Measurements from ENCODE around the gene ZNF367.

The ZNF367 gene

GRCh38 chr9:96418083-96418919 is at the start of gene ZNF367:
Gene ZNF367, minus strand, starts transcription at chr9:96418370. Its CDS starts 338 bp downstream, at chr9:96418032.
- Mint-ChIP-seq H3K9me3 (no peaks in the 10 kb centered on the region), H3K4me1 (peaks cover 49% of the 10 kb centered on the region), H3K27ac (peak within 1 kb of the TSS; percentile 93), H3K4me3 (peak within 1 kb of the TSS; percentile 96), H3K27me3 (no peaks in the 10 kb centered on the region), H3K36me3 (ENCODE audit: low read depth) (peaks cover 16% of the 10 kb centered on the region)
- ATAC-seq (peak; percentile 85), DNase-seq (peak; percentile 94)

- H3K27me3 Mint-ChIP-seq, result no peaks in the 10 kb centered on the region
- no peak overlapping the region for H3K27ac Mint-ChIP-seq
- H3K36me3 Mint-ChIP-seq (ENCODE audit: low read depth), result peaks cover 7% of the 10 kb centered on the region
- H3K4me3 Mint-ChIP-seq, result no peak overlapping the region
- no peak for ATAC-seq
- DNase-seq, result no peak
- no peaks in the 10 kb centered on the region for H3K9me3 Mint-ChIP-seq
- no peaks in the 10 kb centered on the region for H3K4me1 Mint-ChIP-seq
These were observed 49.6 kb upstream of the ZNF367 start for GRCh38 chr9:96467784-96468183.

DNA sequence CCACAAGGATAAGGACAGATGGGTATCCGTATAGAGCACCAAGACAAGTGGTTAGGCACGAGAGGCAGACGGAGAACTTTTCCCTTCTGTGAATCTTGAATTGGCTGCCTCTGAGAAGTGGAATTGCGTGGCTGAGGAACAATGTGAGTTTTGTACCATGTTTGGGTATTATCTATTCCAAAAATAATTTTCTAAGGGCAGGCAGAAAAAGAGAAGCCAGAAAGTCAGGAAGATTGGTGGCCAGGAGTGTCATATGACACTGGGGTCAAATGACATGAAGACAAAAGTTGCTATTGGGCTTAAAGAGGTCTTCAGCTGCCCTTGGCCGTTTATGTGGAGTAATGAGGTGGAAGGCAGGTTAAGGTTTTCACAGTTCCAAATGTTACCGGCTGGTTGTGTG is 46.3 kb upstream of the ZNF367 start:
- DNase-seq (no peak), ATAC-seq (no peak)
- H3K27ac Mint-ChIP-seq, result no peak overlapping the region
- H3K9me3 Mint-ChIP-seq, result no peaks in the 10 kb centered on the region
- H3K36me3 Mint-ChIP-seq (ENCODE audit: low read depth), result peaks cover 9% of the 10 kb centered on the region
- H3K27me3 Mint-ChIP-seq, result no peaks in the 10 kb centered on the region
- H3K4me3 Mint-ChIP-seq, result no peak overlapping the region
- H3K4me1 Mint-ChIP-seq, result no peaks in the 10 kb centered on the region

DNA sequence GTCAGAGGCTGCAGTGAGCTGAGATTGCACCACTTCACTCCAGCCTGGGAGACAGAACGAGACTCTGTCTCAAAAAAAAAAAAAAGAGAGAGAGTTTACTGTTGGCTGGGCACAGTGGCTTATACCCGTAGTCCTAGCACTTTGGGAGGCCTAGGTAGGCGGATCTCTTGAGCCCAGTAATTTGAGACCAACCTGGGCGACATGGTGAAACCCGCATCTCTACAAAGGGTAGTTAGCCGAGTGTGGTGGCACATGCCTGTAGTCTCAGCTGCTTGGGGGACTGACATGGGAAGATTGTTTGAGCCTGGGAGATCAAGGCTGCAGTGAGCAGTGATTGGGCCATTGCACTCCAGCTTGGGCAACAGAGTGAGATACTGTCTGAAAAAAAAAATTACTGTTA is 44.4 kb upstream of the ZNF367 start:
- H3K36me3 Mint-ChIP-seq (ENCODE audit: low read depth), result peaks cover 11% of the 10 kb centered on the region
- no peak for DNase-seq
- H3K9me3 Mint-ChIP-seq, result no peaks in the 10 kb centered on the region
- no peak overlapping the region for H3K4me3 Mint-ChIP-seq
- no peaks in the 10 kb centered on the region for H3K4me1 Mint-ChIP-seq
- no peaks in the 10 kb centered on the region for H3K27me3 Mint-ChIP-seq
- ATAC-seq, result no peak
- no peak overlapping the region for H3K27ac Mint-ChIP-seq

GRCh38 chr9:96461336-96461735 is 43.2 kb upstream of the ZNF367 start:
- Mint-ChIP-seq H3K27ac (no peak overlapping the region), H3K36me3 (ENCODE audit: low read depth) (peaks cover 7% of the 10 kb centered on the region), H3K4me3 (no peak overlapping the region), H3K27me3 (no peaks in the 10 kb centered on the region), H3K9me3 (no peaks in the 10 kb centered on the region), H3K4me1 (no peaks in the 10 kb centered on the region)
- ATAC-seq (no peak), DNase-seq (no peak)

GRCh38 chr9:96460882-96461281 is 42.7 kb upstream of the ZNF367 start:
- ATAC-seq, result no peak
- no peak for DNase-seq
- H3K9me3 Mint-ChIP-seq, result no peaks in the 10 kb centered on the region
- H3K27ac Mint-ChIP-seq, result no peak overlapping the region
- H3K4me1 Mint-ChIP-seq, result no peaks in the 10 kb centered on the region
- no peak overlapping the region for H3K4me3 Mint-ChIP-seq
- H3K36me3 Mint-ChIP-seq (ENCODE audit: low read depth), result peaks cover 7% of the 10 kb centered on the region
- no peaks in the 10 kb centered on the region for H3K27me3 Mint-ChIP-seq

DNA sequence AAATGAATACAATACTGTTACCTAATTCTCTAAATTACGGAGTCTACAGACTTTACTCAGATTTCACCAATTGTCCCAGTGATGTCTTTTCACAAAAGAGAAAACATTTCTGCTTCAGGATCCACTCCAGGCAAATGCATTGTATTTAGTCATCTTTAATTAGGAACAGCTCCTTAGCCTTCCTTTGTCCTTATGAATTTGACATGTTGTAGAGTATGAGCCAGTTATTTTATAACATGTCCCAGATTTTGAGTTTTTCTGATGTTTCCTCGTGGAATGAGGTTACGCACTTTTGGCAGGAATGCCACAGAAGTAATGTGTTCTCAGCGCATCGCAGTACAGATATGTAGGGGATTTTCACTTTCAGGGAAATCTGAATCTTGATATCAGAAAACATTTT is 42.3 kb upstream of the ZNF367 start:
- no peaks in the 10 kb centered on the region for H3K27me3 Mint-ChIP-seq
- no peak for DNase-seq

DNA sequence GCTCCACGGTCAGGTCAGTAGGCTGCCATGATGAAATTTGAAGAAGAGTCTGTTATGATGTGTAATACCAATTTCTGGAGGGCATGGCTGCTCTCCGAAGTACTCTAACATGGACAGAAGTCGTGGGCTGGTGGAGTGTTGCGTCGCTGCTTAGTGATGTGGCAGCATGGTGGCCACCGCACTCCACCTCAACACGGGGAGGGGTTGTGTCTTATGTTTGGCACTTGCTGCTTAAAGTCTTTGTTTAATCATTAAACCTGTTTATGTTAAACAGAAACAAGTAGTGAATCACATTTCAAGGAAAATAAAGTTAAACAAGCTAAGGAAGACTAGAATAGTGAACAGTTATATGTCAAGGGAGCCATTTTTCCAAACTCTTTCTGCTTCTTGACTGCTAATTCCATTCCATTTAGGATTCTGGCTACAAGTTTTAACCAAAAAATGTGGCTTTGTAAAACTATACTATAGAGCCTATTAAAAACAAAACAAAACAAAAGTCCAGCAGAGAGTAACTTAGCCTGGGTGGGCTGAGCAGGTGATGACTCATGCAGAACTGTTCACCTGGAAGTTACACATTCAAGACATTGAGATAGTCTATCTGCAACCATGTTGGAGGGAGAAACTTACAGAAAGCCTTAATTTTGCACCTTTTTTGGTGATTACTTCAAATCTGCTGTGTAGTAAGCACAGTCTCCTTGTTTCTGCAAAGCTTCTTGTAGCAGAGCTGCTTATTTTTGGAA is 41.3 kb upstream of the ZNF367 start:
- Mint-ChIP-seq H3K27ac (no peak overlapping the region), H3K4me3 (no peak overlapping the region), H3K27me3 (no peaks in the 10 kb centered on the region), H3K4me1 (no peaks in the 10 kb centered on the region), H3K36me3 (ENCODE audit: low read depth) (peaks cover 4% of the 10 kb centered on the region), H3K9me3 (no peaks in the 10 kb centered on the region)
- no peak for ATAC-seq
- DNase-seq, result no peak

More for the DNA sequence above, 42.3 kb upstream of the ZNF367 start:
- Mint-ChIP-seq H3K36me3 (ENCODE audit: low read depth) (peaks cover 4% of the 10 kb centered on the region), H3K27ac (no peak overlapping the region), H3K9me3 (no peaks in the 10 kb centered on the region), H3K4me3 (no peak overlapping the region), H3K4me1 (no peaks in the 10 kb centered on the region)
- no peak for ATAC-seq

- no peak for ATAC-seq
- H3K27ac Mint-ChIP-seq, result no peak overlapping the region
These were observed 40.1 kb upstream of the ZNF367 start for GRCh38 chr9:96458226-96458625.

GRCh38 chr9:96457266-96457665 is 39.1 kb upstream of the ZNF367 start:
- ATAC-seq (no peak), DNase-seq (no peak)
- H3K27ac Mint-ChIP-seq, result no peak overlapping the region
- H3K9me3 Mint-ChIP-seq, result no peaks in the 10 kb centered on the region
- no peak overlapping the region for H3K4me3 Mint-ChIP-seq
- H3K27me3 Mint-ChIP-seq, result no peaks in the 10 kb centered on the region
- peaks cover 4% of the 10 kb centered on the region for H3K36me3 Mint-ChIP-seq (ENCODE audit: low read depth)
- H3K4me1 Mint-ChIP-seq, result peaks cover 12% of the 10 kb centered on the region

More at GRCh38 chr9:96458226-96458625, 40.1 kb upstream of the ZNF367 start:
- no peaks in the 10 kb centered on the region for H3K9me3 Mint-ChIP-seq
- H3K36me3 Mint-ChIP-seq (ENCODE audit: low read depth), result peaks cover 4% of the 10 kb centered on the region
- peaks cover 8% of the 10 kb centered on the region for H3K4me1 Mint-ChIP-seq
- H3K4me3 Mint-ChIP-seq, result no peak overlapping the region
- DNase-seq, result no peak
- H3K27me3 Mint-ChIP-seq, result no peaks in the 10 kb centered on the region

DNA sequence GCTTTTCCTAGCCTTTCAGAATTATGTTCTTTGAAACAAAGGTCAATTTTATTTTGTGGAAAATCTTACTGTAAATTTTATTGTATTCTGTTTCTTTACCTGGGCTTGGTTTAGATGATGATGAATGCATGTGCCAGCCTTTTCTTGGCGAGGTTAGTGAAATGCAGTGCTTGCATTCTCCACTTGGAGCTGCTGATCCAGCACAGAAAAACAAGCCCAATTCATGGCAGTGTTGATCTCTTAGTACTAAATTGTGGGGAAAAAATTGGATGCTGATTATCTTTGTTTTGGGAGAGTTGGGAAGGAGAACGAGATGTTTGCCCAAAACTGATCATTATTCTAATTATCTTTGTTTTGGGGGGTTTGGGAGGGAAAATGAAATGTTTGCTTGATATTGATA is 35.5 kb upstream of the ZNF367 start:
- H3K36me3 Mint-ChIP-seq (ENCODE audit: low read depth), result peaks cover 2% of the 10 kb centered on the region
- no peak for ATAC-seq
- no peaks in the 10 kb centered on the region for H3K9me3 Mint-ChIP-seq
- no peak overlapping the region for H3K27ac Mint-ChIP-seq
- no peak overlapping the region for H3K4me3 Mint-ChIP-seq
- peaks cover 28% of the 10 kb centered on the region for H3K4me1 Mint-ChIP-seq
- peaks cover 8% of the 10 kb centered on the region for H3K27me3 Mint-ChIP-seq
- no peak for DNase-seq

DNA sequence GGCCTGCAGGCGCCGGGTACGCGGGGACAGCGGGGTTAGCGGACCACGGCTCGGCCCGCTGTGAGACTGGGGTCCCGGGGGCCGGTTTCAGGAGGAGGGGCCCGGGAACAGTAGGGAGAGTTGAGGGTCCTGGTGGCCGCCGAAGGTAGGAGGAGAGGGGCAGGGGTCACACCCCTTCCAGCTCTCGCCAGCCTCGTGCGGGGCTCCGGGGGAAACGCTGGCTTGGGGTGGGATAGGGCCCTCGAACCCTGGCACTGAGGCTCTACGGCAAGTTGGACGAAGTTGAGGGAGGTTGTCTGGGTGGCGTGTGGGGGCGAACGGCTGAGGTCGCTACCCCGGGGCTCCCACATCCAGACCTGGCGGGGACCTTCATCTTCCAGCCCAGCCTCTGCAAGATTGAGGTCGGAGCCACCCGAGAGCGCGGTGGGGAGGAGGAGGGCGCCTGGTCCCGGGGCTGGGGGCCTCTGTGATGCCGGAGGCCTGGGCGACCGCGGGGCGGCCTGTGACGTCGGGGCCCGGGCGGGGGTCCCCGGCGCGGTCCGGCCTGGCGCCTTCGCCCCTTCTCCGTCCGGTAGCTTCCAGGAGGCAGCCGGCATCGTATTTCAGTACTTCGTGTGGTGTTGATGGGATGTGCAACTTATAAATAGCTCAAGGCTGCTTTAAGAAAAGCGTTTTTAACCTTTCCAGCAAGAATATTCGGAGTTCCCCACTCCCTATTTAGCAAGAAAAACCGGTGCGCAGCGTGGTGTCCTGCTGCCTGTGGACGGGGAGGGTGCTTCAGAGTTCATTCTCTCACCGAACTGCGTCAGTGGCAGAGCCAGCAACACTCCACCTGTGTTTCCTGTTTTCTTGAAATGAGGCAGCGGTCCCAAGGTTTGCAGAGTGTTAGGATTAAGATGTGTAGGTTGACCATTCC is 32.7 kb upstream of the ZNF367 start:
- DNase-seq (peak; percentile 41), ATAC-seq (no peak)
- Mint-ChIP-seq H3K27me3 (peaks cover 13% of the 10 kb centered on the region), H3K27ac (peak overlapping the region; percentile 65), H3K9me3 (no peaks in the 10 kb centered on the region), H3K36me3 (ENCODE audit: low read depth) (no peaks in the 10 kb centered on the region), H3K4me3 (peak overlapping the region; percentile 87), H3K4me1 (peaks cover 30% of the 10 kb centered on the region)

GRCh38 chr9:96449845-96450612 is 31.9 kb upstream of the ZNF367 start, which contains the start of gene HABP4:
Gene HABP4, plus strand, starts transcription at chr9:96450169. Its CDS starts 111 bp downstream, at chr9:96450280.
- peak; percentile 99 for ATAC-seq
- DNase-seq, result peak; percentile 97
- Mint-ChIP-seq H3K27ac (peak within 1 kb of the TSS; percentile 59), H3K4me1 (peaks cover 30% of the 10 kb centered on the region), H3K4me3 (peak within 1 kb of the TSS; percentile 87), H3K27me3 (peaks cover 13% of the 10 kb centered on the region), H3K9me3 (no peaks in the 10 kb centered on the region), H3K36me3 (ENCODE audit: low read depth) (no peaks in the 10 kb centered on the region)

GRCh38 chr9:96449523-96449844 is 31.3 kb upstream of the ZNF367 start:
- peak overlapping the region; percentile 87 for H3K4me3 Mint-ChIP-seq
- no peak for DNase-seq
- H3K27me3 Mint-ChIP-seq, result peaks cover 13% of the 10 kb centered on the region

More at GRCh38 chr9:96449523-96449844, 31.3 kb upstream of the ZNF367 start:
- H3K27ac Mint-ChIP-seq, result peak overlapping the region; percentile 59
- ATAC-seq, result no peak
- H3K9me3 Mint-ChIP-seq, result no peaks in the 10 kb centered on the region
- H3K4me1 Mint-ChIP-seq, result peaks cover 30% of the 10 kb centered on the region
- no peaks in the 10 kb centered on the region for H3K36me3 Mint-ChIP-seq (ENCODE audit: low read depth)
